Endothelial cell of umbilical vein (primary cell): ENCODE measurements around the gene AIG1. TPM values are rescaled to one million over a fixed set of nuclear protein-coding genes. Genes with fewer than 3 reads are reported as not detected.

ENCODE experiments used
- BruUV-seq: library from RNA; stranded (reverse); fragments of 400-500 nt; replicated peaks from 2 replicates; lab custom pipeline; 2021; lab: Mats Ljungman, UMichigan
- CTCF ChIA-PET: fragments of 300-600, 350-600 bp; sonication (Branson Sonifier 250); formaldehyde crosslinking; loops from one replicate; lab custom pipeline; 2021; ENCODE audit warnings: antibody characterized with exemption, inconsistent platforms; lab: Charles Lee
- POLR2A ChIA-PET: fragments of 300-600, 350-600 bp; sonication (Branson Sonifier 250); formaldehyde crosslinking; loops from one replicate; lab custom pipeline; 2021; ENCODE audit warnings: antibody characterized with exemption, inconsistent platforms; lab: Charles Lee
- DNase-seq: peaks from one replicate; pipeline ENCODE4 v3.0.0-alpha.2; 2011; ENCODE audit warnings: low read depth, low spot score
- FAIRE-seq: peaks from 2 replicates; lab custom pipeline; 2011; peaks lifted over from hg19 to GRCh38; lab: Jason Lieb, UNC
- H2AFZ ChIP-seq: 2 replicates; pipeline ENCODE4 v1.6.0; 2012; ENCODE audit warnings: low read depth, low read length, control low read depth, inconsistent platforms
- H3K27ac ChIP-seq: 2 replicates; pipeline ENCODE4 v1.5.1; 2011; ENCODE audit warnings: low read depth, mild to moderate bottlenecking, control low read depth, low read length, moderate library complexity; ENCODE audit not compliant: insufficient read depth
- H3K27me3 ChIP-seq, 2 experiments: 2 replicates each; pipeline versions ENCODE4 v1.6.0 to v1.6.1; 2011; ENCODE audit warnings: low read length in 2 of 2, mixed read lengths in 1 of 2; ENCODE audit not compliant: control insufficient read depth in 2 of 2, insufficient read depth in 2 of 2
- H3K36me3 ChIP-seq, 2 experiments: 2 replicates in 1 of 2; 3 replicates in 1 of 2; pipeline ENCODE4 v1.5.1; 2011; ENCODE audit warnings: low read length in 2 of 2, mild to moderate bottlenecking in 1 of 2, moderate library complexity in 1 of 2; ENCODE audit not compliant: control insufficient read depth in 2 of 2, insufficient read depth in 2 of 2; ENCODE audit errors: extremely low read depth in 1 of 2
- H3K4me1 ChIP-seq: 3 replicates; pipeline ENCODE4 v1.5.1; 2011; ENCODE audit warnings: mild to moderate bottlenecking, low read length; ENCODE audit not compliant: control insufficient read depth, insufficient read depth; ENCODE audit errors: extremely low read depth
- H3K4me2 ChIP-seq: 2 replicates; pipeline ENCODE4 v1.6.1; 2011; ENCODE audit warnings: low read length, control low read depth, mixed read lengths; ENCODE audit not compliant: insufficient read depth
- H3K4me3 ChIP-seq, 3 experiments: fragments of 200-600 bp in 1 of 3; sonication (generic), shearing (Covaris generic) in 1 of 3; replicated peaks in 1 of 3; 2 replicates each; pipeline ENCODE4 v1.5.1; 2011 to 2016; ENCODE audit warnings: control low read depth in 3 of 3, low read length in 3 of 3, mild to moderate bottlenecking in 2 of 3, inconsistent platforms in 1 of 3, low read depth in 1 of 3, moderate library complexity in 1 of 3; ENCODE audit not compliant: insufficient read depth in 1 of 3
- H3K79me2 ChIP-seq: 2 replicates; pipeline ENCODE4 v1.6.0; 2012; ENCODE audit warnings: low read length, inconsistent platforms; ENCODE audit not compliant: control insufficient read depth, insufficient read depth
- H3K9ac ChIP-seq: replicated peaks from 2 replicates; pipeline ENCODE3; 2011; ENCODE audit warnings: low read length, control low read depth; ENCODE audit not compliant: insufficient read depth; ENCODE audit errors: extremely low read depth
- H3K9me1 ChIP-seq: replicated peaks from 3 replicates; pipeline ENCODE4 v1.6.0; 2011; ENCODE audit warnings: mild to moderate bottlenecking, low read length; ENCODE audit not compliant: control insufficient read depth, insufficient read depth; ENCODE audit errors: extremely low read depth
- H3K9me3 ChIP-seq: replicated peaks from 2 replicates; pipeline ENCODE4 v1.5.1; 2012; ENCODE audit warnings: low read length, inconsistent platforms; ENCODE audit not compliant: control insufficient read depth, insufficient read depth
- H4K20me1 ChIP-seq: replicated peaks from 2 replicates; pipeline ENCODE3; 2011; ENCODE audit warnings: mild to moderate bottlenecking, low read length; ENCODE audit not compliant: control insufficient read depth, insufficient read depth; ENCODE audit errors: extremely low read depth
- EZH2 ChIP-seq: IDR thresholded peaks from 2 replicates; pipeline ENCODE4 v1.6.1; 2012; ENCODE audit warnings: borderline replicate concordance, low read depth, mild to moderate bottlenecking, moderate library complexity, low read length, inconsistent platforms; ENCODE audit not compliant: severe bottlenecking
- FOS ChIP-seq: IDR thresholded peaks from 2 replicates; pipeline ENCODE4 v1.6.1; 2011; ENCODE audit warnings: mild to moderate bottlenecking, low read length, moderate library complexity, borderline replicate concordance; ENCODE audit not compliant: insufficient read depth
- GATA2 ChIP-seq: IDR thresholded peaks from 2 replicates; pipeline ENCODE4 v1.7.0; 2011; ENCODE audit warnings: low read depth, mild to moderate bottlenecking, moderate library complexity, mixed read lengths, low read length; ENCODE audit not compliant: insufficient read length, insufficient read depth
- JUN ChIP-seq: IDR thresholded peaks from 2 replicates; pipeline ENCODE4 v1.6.1; 2011; ENCODE audit warnings: borderline replicate concordance, low read depth; ENCODE audit not compliant: insufficient read length, insufficient read depth
- MYC ChIP-seq: IDR thresholded peaks from one replicate; pipeline ENCODE4 v1.6.1; 2011; ENCODE audit warnings: mild to moderate bottlenecking, low read depth, low read length
- POLR2A ChIP-seq: IDR thresholded peaks from 2 replicates; pipeline ENCODE4 v1.6.1; 2012; ENCODE audit warnings: low read depth, mild to moderate bottlenecking, control low read depth, low read length
- POLR2AphosphoS5 ChIP-seq: IDR thresholded peaks from 2 replicates; pipeline ENCODE4 v1.6.1; 2012; ENCODE audit warnings: low read depth, mild to moderate bottlenecking, control low read depth, low read length, moderate library complexity; ENCODE audit not compliant: insufficient read depth
- dilution Hi-C: fragments of 300-500 bp; cut with MboI; formaldehyde crosslinking; loops from one replicate; pipeline ENCODE4 v1.15.0; 2019; ENCODE audit warnings: low sequenced_read_pairs; ENCODE audit not compliant: extremely low pct_ligation_motif_present
- intact Hi-C: fragments of 100-400 bp; cut with micrococcal nuclease; formaldehyde crosslinking; loops from one replicate; pipeline ENCODE4 v1.10.0; 2022
- polyA plus RNA-seq, 4 experiments: library from polyadenylated mRNA; depleted of rRNA in 3 of 4; stranded (reverse) in 3 of 4; unstranded in 1 of 4; fragments of >200 nt; gene quantifications; 2 replicates each; pipeline versions ENCODE4 v1.2.1 to v1.2.3, GENCODE V29; 2011 to 2012; ENCODE audit warnings: missing spikeins in 1 of 4
- total RNA-seq: library from RNA; stranded (reverse); gene quantifications from 2 replicates; pipeline ENCODE4 v1.2.3, GENCODE V29; 2021
- TF ChIP-seq, protein P1 (sequence below): IDR thresholded peaks from 2 replicates; pipeline ENCODE4 v1.6.1; 2011; ENCODE audit not compliant: insufficient read depth, insufficient read length
- TF ChIP-seq, protein P2 (sequence below), 2 donors: IDR thresholded peaks; 1 replicate in 1 of 2; 2 replicates in 1 of 2; pipeline ENCODE4 v1.5.1; 2011; ENCODE audit warnings: low read length in 2 of 2, mild to moderate bottlenecking in 2 of 2, moderate library complexity in 2 of 2, control low read depth in 1 of 2, inconsistent platforms in 1 of 2, low read depth in 1 of 2; ENCODE audit not compliant: insufficient read depth in 1 of 2; ENCODE audit errors: extremely low read depth in 1 of 2

Gene AIG1
- total and polyA plus RNA-seq, 2 donors (not counting 3 experiments of a cell fraction or from before 2014, with no cell fraction given), result 17.7 to 22.7 TPM

DNA sequence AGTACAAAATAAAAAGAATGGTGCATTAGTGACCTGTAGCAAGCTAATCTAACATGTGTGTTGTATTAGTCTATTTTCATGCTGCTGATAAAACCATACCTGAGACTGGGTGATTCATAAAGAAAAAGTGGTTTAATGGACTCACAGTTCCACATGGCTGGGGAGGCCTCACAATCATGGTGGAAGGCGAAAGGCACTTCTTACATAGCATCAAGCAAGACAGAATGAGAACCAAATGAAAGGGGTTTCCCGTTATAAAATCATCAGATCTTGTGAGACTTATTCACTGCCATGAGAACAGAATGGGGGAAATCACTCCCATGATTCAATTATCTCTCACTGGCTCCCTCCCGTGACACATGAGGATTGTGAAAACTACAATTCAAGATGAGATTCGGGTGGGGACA lies 45.4 kb upstream of the AIG1 start:
- no peaks in the 10 kb centered on the region for H3K79me2 ChIP-seq
- POLR2A ChIA-PET, result no interaction called here
- FAIRE-seq (no peak), DNase-seq (no peak)
- TF ChIP-seq MYC, result no peak
- TF ChIP-seq FOS, result no peak
- TF ChIP-seq EZH2, result no peak
- TF ChIP-seq JUN, result no peak
- TF ChIP-seq POLR2AphosphoS5, result no peak
- no peak for TF ChIP-seq GATA2
- TF ChIP-seq POLR2A, result no peak
- TF ChIP-seq, protein P1, sequence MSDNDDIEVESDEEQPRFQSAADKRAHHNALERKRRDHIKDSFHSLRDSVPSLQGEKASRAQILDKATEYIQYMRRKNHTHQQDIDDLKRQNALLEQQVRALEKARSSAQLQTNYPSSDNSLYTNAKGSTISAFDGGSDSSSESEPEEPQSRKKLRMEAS, result no peak
- TF ChIP-seq, protein P2, sequence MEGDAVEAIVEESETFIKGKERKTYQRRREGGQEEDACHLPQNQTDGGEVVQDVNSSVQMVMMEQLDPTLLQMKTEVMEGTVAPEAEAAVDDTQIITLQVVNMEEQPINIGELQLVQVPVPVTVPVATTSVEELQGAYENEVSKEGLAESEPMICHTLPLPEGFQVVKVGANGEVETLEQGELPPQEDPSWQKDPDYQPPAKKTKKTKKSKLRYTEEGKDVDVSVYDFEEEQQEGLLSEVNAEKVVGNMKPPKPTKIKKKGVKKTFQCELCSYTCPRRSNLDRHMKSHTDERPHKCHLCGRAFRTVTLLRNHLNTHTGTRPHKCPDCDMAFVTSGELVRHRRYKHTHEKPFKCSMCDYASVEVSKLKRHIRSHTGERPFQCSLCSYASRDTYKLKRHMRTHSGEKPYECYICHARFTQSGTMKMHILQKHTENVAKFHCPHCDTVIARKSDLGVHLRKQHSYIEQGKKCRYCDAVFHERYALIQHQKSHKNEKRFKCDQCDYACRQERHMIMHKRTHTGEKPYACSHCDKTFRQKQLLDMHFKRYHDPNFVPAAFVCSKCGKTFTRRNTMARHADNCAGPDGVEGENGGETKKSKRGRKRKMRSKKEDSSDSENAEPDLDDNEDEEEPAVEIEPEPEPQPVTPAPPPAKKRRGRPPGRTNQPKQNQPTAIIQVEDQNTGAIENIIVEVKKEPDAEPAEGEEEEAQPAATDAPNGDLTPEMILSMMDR (IDR thresholded peaks at IDR 0.05; ENCODE audit: extremely low read depth in 1 of 2, insufficient read depth in 1 of 2, low read depth in 1 of 2, low read length in 2 of 2), result no peak
- no peak overlapping the region for H3K27ac ChIP-seq
- no peak overlapping the region for H2AFZ ChIP-seq
- no peaks in the 10 kb centered on the region for H3K36me3 ChIP-seq
- H3K9me3 ChIP-seq, result no peaks in the 10 kb centered on the region
- no TSS peak for BruUV-seq
- dilution Hi-C loops, result no loop called here
- no peak overlapping the region for H3K9ac ChIP-seq
- no peaks in the 10 kb centered on the region for H3K27me3 ChIP-seq
- no peak overlapping the region for H3K4me3 ChIP-seq
- CTCF ChIA-PET, result no interaction called here
- H3K4me1 ChIP-seq, result no peaks in the 10 kb centered on the region
- no peaks in the 10 kb centered on the region for H4K20me1 ChIP-seq
- intact Hi-C loops, result no loop called here
- H3K4me2 ChIP-seq, result no peak overlapping the region
- no peaks in the 10 kb centered on the region for H3K9me1 ChIP-seq
